GM18907 (cell line): ENCODE data around the gene LRRC4C.

ENCODE experiments used
- ATAC-seq: cut with Tn5 transposase; IDR thresholded peaks from one replicate; pipeline ENCODE4 v1.9.1; 2021; ENCODE audit warnings: mild to moderate bottlenecking, moderate library complexity; ENCODE audit not compliant: unreplicated experiment

Gene LRRC4C

GRCh38 chr11:40273192-40273732 lies 1186.2 kb downstream of the LRRC4C start:
- no peak for ATAC-seq

- ATAC-seq = no peak
These were observed 1188.1 kb downstream of the LRRC4C start for GRCh38 chr11:40271361-40271760.

DNA sequence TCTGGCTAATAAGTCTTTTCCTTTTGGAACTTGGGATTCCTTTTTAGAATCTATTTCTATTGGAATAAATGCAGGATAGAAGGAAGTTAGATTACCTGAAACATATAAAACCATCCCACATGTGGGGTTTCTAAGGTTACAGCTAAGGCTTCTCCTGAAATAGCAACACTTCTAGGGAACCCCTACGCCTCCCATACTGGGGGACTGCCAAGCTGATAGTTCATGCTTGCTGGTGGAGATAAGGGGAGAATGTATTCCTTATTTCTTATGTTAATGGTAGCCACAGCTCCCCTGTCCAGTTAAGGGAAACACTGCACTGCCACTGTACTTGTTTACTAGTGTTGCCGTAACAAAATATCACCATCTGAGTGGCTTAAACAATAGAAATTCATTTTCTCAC lies 1189.6 kb downstream of the LRRC4C start:
- ATAC-seq = no peak

DNA sequence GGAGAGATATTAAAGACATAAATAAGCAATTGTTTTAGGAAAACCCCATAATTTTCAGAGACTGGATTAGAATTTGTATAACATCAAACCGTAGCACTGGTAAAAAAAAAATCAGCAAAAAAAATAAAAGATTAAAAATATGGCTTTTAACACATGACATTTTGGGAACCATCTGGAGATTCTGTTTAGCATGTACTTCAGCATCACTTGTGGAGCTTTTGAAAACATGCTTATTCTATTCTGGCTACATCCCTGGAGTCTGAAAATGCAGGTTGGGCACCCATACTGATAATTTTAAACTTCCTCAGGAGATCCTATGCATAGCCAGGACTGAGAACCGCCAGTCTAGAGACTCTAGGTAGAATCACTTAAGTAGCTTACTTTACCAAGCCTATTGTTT lies 1190.9 kb downstream of the LRRC4C start:
- no peak for ATAC-seq

GRCh38 chr11:40255457-40255856 lies 1204.0 kb downstream of the LRRC4C start:
- no peak for ATAC-seq

GRCh38 chr11:40253166-40253565 lies 1206.3 kb downstream of the LRRC4C start:
- no peak for ATAC-seq

GRCh38 chr11:40252236-40252635 lies 1207.2 kb downstream of the LRRC4C start:
- no peak for ATAC-seq

GRCh38 chr11:40246983-40247382 lies 1212.5 kb downstream of the LRRC4C start:
- no peak for ATAC-seq

DNA sequence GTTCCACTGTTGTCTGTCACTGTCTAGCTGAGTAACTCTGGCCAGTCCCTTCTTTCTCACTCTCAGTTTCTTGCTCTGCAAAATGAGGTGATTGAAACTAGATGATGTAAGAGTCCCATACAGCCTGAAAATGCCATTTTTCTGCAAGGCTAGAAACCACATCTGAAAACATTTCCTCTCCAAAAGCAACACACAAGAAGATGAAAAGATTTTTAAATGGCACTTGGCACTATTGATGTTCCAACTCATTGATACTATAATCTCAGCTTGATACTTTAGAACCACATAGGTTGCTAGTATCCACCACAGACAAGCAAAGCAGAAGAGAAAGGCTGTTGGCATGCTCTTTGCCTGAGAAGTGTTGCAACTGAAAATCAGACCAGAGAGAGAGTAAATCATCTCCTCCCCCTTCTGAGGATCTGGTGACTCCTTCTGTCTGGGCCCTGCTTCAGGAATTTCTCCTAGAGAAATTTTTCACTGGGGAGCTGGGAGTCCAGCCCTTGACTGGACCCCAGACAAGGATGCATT lies 1217.9 kb downstream of the LRRC4C start:
- ATAC-seq = peak; percentile 97

GRCh38 chr11:40240284-40240683 lies 1219.2 kb downstream of the LRRC4C start:
- ATAC-seq = no peak

DNA sequence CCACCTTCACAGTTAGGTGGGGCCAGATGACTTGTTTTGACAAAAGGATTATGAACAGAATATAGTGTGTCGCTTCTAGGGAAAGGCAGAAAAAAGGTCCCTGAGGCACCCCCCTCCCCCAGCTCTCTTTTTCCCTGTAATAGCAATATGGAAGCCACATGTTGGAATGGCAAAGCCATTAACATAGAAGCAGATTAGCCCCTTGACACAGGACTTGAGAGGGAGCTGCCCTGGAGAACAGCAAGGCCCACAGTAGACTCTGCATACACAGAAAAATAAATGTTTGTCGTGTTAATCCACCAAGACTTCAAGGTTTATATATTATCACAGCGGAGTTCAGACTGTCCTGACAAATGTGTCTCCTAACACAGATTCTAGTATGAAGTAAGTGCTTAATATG lies 1222.9 kb downstream of the LRRC4C start:
- no peak for ATAC-seq

DNA sequence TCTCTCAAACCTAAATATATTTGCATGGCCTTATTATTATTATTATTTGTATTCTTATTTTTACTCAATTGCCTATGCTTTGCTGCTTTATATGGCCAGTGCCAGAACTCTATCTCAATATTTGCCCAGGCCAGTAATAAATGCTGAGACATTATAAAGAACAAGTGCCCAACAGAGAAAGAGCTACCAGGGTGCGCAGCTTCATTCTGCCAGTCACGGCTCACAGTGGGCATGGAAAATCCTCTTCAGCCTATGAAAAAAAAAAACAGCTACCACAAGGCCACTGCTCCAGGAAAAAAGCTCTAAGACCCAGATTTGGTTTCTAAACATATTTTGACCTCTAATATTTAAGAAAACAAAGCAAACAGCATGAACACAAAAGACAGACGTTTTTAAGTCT lies 1223.6 kb downstream of the LRRC4C start:
- no peak for ATAC-seq

GRCh38 chr11:40230821-40231220 lies 1228.6 kb downstream of the LRRC4C start:
- no peak for ATAC-seq

DNA sequence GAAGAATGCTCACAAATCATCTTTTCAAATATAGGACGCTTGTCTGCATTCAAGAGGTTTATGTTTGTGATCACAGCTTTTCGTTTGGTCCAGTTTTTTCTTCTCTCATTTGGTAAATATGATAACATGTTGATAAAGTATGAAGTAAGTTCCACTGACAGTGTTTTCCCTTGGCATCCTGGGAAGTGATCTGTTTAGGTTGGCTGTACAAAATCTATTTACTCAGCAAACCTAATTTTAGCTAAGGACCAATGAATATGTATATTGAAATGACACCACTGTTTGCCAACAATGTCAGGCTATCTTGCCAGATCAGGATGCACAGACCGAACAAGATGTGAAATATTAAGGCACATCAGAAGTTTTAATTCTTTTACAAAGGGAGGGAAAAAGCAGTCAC lies 1230.8 kb downstream of the LRRC4C start:
- no peak for ATAC-seq

DNA sequence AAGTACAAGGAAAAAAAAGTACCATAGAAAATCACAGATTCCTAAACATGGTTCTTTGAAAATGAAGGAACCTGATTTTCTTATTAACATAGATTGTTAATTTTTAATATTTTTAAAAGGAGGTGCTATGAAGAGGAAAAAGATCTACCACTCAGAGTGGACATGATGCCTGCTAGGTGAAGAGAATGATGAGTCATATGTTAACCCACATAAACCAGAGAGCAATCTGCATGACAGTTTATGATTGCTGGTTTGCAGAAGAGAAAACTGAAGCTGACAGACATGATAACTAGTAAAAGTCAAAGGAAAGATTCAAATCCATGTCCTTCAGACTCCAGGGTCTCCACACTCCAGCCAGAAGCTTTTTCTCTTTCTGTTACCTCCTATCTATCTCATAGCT lies 1231.7 kb downstream of the LRRC4C start:
- peak; percentile 94 for ATAC-seq

DNA sequence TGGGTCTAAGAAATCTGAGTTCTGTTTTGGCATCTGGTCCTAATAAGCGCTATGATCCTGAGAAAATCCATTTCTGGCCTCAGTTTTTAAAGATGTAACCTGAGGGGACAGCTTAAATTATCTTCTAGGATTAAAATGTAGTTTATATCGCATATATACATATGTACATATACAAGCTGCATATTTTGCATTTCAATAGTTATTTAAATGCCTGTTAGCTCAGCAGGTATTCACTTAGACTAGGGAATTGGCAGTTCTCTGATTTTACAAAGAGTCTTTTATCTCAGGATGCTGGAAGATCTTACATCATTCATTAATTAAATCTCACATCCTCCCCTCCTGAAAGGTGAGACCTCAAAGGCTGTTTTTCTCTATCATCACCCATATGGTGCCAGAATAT lies 1232.8 kb downstream of the LRRC4C start:
- no peak for ATAC-seq

- no peak for ATAC-seq
These were observed 1235.7 kb downstream of the LRRC4C start for GRCh38 chr11:40223596-40224330.

DNA sequence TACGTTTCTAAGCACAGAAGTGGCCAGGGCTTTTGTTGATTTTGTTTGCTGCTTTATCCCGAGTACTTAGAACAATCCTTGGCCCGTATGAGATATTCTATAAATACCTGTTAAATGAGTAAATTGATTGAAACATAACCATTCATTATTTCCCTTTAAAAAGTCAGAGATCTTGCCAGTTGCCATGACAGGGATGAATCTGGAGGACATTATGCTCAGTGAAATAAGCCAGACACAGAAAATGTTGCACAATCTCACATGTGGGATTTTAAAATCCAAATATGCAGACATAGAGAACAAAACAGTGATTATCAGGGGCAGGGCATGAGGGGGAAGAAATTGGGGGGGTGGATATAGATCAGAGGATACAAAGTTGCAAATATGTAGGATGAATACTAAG lies 1240.1 kb downstream of the LRRC4C start:
- no peak for ATAC-seq

- ATAC-seq = no peak
These were observed 1243.9 kb downstream of the LRRC4C start for GRCh38 chr11:40215556-40215955.

GRCh38 chr11:40207416-40207815 lies 1252.0 kb downstream of the LRRC4C start:
- ATAC-seq = no peak

GRCh38 chr11:40204228-40204627 lies 1255.2 kb downstream of the LRRC4C start:
- ATAC-seq = no peak

DNA sequence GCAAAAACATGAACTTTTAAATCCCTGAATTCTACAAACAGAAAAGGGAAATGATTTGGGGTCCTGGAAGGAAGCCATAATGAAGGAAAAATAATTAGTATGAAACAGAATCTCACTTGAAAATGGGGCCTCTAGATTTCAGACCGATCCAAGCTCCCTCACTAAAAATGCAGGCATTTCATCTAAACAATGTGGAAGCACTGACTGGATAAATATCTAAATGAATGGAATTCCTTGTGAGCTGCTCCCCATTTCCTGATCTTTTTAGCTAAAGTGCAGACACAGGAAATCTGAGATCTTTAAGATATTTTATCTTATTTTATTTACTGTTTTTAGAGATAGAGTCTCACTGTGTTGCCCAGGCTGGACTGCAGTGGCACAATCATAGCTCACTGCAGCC lies 1255.8 kb downstream of the LRRC4C start:
- ATAC-seq = no peak
